Aorta (tissue), 5 donors: ENCODE results near the gene GNG4. TPM values are rescaled to one million over a fixed set of nuclear protein-coding genes. Genes with fewer than 3 reads are reported as not detected.

Source experiments
- ATAC-seq: fragments of 200-7000 bp; cut with Tn5 transposase; one replicate; pipeline ENCODE4 v1.9.1; 2022; ENCODE audit warnings: moderate library complexity; ENCODE audit not compliant: low FRiP score
- DNase-seq, 2 donors: peaks; one replicate each; pipeline ENCODE4 v3.0.0-alpha.2; 2020
- H3K27ac ChIP-seq, 2 donors: one replicate each; pipeline ENCODE4 v1.5.1; 2013; ENCODE audit warnings: low read length in 2 of 2, mild to moderate bottlenecking in 2 of 2, moderate library complexity in 2 of 2, control low read depth in 1 of 2, inconsistent platforms in 1 of 2, low read depth in 1 of 2
- H3K27me3 ChIP-seq, 2 donors: one replicate each; pipeline ENCODE4 v1.6.1; 2013; ENCODE audit warnings: control low read depth in 1 of 2, low read length in 1 of 2, mild to moderate bottlenecking in 1 of 2, moderate library complexity in 1 of 2; ENCODE audit not compliant: insufficient read depth in 2 of 2, control insufficient read depth in 1 of 2
- H3K36me3 ChIP-seq, 2 donors: one replicate each; pipeline ENCODE4 v1.6.1; 2013; ENCODE audit warnings: control low read depth in 1 of 2, low read length in 1 of 2, mild to moderate bottlenecking in 1 of 2; ENCODE audit not compliant: insufficient read depth in 2 of 2, control insufficient read depth in 1 of 2
- H3K4me1 ChIP-seq, 2 donors: one replicate each; pipeline ENCODE4 v1.6.1; 2013; ENCODE audit warnings: low read length in 2 of 2, control low read depth in 1 of 2, mild to moderate bottlenecking in 1 of 2, moderate library complexity in 1 of 2; ENCODE audit not compliant: insufficient read depth in 2 of 2, control insufficient read depth in 1 of 2
- H3K4me3 ChIP-seq, 2 donors: one replicate each; pipeline ENCODE4 v1.5.1; 2013; ENCODE audit warnings: low read length in 2 of 2, control low read depth in 1 of 2, mild to moderate bottlenecking in 1 of 2
- H3K9me3 ChIP-seq: one replicate; pipeline ENCODE4 v1.6.1; 2013; ENCODE audit warnings: mild to moderate bottlenecking, low read length; ENCODE audit not compliant: control insufficient read depth
- WGBS, 2 donors: extraction: QIAGEN DNeasy Blood & Tissue Kit; methylation state at CpG; one replicate each; pipeline ENCODE4 v1.1.7; 2013; 5-methylcytosine and 5-hydroxymethylcytosine counted together
- intact Hi-C, 2 donors: fragments of 100-400 bp; cut with DNase I; formaldehyde crosslinking; loops; one replicate each; pipeline versions ENCODE4 v1.14.2 to v1.15.0; 2022
- polyA plus RNA-seq, 2 donors: library from polyadenylated mRNA; stranded (reverse); fragments of 200-250 nt; gene quantifications; one replicate each; pipeline ENCODE4 v1.2.3, GENCODE V29; 2013
- total RNA-seq, 2 donors: library from RNA; stranded (reverse); fragmentation: NEBNext Ultra II Directional; extraction: Animal tissue kit (Norgen Biotek cat#: 25700); gene quantifications; one replicate each; pipeline ENCODE4 v1.2.1, GENCODE V29; 2021
- donor health status: healthy with polysubstance abuse.
- donor health status: Bipolar disorder and iron deficiency.
- donor health status: DM: no; HTN: no; CAD: no.
- donor health status: DM: no; HTN: no; CAD: no.
- donor health status: DM: yes; HTN: yes; CAD: no.

Gene GNG4
- total and polyA plus RNA-seq, 4 donors: 0.23 to 4.4 (median 0.62) TPM

DNA sequence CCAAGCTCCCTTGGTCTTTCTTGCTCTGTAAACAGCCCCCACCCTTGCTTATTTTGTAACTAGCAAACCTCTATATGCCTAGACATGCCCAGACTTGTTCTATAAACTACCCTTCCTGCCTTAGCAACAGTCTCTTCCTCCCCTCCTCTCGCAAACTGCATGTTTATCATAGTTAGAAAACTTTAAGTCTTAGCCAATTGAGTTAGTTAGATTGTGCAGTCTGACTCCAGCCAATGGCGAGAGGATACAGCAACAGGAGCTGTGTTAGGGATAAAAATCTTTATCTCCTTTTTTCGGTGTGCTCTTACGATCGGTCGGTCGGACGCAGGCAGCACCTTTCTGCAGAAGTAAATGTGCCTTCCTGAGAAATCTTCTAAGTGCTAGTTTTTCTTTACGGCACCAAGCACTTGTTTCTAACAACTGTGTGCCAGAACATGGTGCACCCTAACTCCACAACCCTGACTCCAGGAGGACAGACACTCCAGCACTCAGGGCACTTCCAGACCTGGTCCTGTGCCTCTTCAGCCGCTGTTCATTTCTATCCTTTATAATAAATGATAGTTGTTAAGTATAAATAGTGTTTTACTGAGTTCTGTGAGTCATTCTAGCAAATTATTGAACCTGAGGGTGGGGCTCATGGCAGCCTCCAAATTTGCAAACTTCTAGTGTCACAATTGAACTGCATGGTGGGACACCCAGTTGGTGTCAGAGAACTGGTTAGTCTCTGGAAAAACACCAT is 25.7 kb upstream of the GNG4 start:
- Histone ChIP-seq H3K4me1 (no peaks in the 10 kb centered on the region), H3K36me3 (peaks cover 14 to 17% of the 10 kb centered on the region in 2 donors), H3K27me3 (no peaks in the 10 kb centered on the region), H3K4me3 (no peak overlapping the region), H3K9me3 (peaks cover 8% of the 10 kb centered on the region), H3K27ac (no peak overlapping the region)
- 97 to 98% methylated on average over 10 of the region's 10 CpGs for WGBS, 2 donors
- intact Hi-C loops: no loop called here
- ATAC-seq (no peak), DNase-seq (no peak)

DNA sequence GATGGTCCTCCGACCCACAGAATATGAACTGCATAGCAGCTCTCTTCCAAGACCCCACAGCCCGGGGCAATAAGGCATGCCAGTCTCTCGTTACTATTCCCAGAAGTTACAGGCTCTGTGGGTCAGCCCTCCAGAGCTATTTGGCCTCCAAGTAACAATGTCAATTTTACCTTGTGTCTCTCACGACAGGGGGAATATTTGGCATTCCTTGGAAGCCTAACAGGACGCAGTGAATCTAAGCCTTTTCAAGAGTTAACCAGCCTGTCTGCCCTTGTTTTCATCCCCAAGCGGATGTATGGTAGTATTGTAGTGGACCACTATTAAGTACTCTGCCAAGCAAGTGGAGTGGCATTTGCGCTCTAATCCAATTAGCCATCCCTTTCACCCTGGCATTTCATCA is 24.4 kb upstream of the GNG4 start:
- no peak for ATAC-seq
- 69 to 73% methylated on average over 7 of the region's 7 CpGs for WGBS, 2 donors
- H3K36me3 ChIP-seq: peaks cover 16 to 19% of the 10 kb centered on the region in 2 donors

GRCh38 chr1:235671992-235672391 is 22.4 kb upstream of the GNG4 start:
- WGBS, 2 donors: 90 to 95% methylated on average over 1 of the region's 1 CpG
- Histone ChIP-seq H3K36me3 (peaks cover 16 to 19% of the 10 kb centered on the region in 2 donors), H3K27ac (no peak overlapping the region), H3K4me1 (no peaks in the 10 kb centered on the region), H3K9me3 (peaks cover 14% of the 10 kb centered on the region), H3K27me3 (no peaks in the 10 kb centered on the region), H3K4me3 (no peak overlapping the region)
- intact Hi-C loops: no loop called here
- ATAC-seq (no peak), DNase-seq (no peak)

More for the DNA sequence above, 24.4 kb upstream of the GNG4 start:
- Histone ChIP-seq H3K4me1 (no peaks in the 10 kb centered on the region), H3K9me3 (peaks cover 14% of the 10 kb centered on the region), H3K4me3 (no peak overlapping the region), H3K27me3 (no peaks in the 10 kb centered on the region), H3K27ac (no peak overlapping the region)
- no peak for DNase-seq
- intact Hi-C loops: no loop called here

DNA sequence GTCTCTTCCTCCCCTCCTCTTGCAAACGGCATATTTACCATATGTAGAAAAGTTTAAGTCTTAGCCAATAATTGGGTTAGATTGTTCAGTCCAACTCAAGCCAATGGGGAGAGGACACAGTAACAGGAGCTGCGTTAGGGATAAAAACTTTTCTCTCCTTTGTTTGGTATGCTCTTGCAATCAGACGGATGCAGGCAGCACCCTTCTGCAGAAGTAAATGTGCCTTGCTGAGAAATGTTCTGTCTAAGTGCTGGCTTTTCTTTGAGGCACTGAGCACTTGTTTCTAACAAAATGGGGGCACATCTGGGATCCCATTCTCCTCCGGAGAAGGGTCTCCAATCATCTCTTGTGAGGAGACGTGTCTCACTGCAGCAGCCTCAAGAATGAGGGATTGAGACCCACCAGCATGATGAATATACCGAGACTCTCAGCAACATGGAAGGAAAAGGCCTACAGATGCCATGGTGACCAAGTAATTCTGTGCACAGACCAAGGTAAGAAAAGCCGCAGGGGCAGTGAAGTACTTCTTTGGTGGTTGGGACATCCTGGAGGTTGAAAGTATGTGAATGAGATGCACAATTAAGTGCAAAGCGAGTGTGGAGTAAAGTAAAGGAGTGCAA is 20.7 kb upstream of the GNG4 start:
- ATAC-seq (no peak), DNase-seq (no peak)
- Histone ChIP-seq H3K4me3 (no peak overlapping the region), H3K36me3 (peaks cover 10 to 13% of the 10 kb centered on the region in 2 donors), H3K27me3 (no peaks in the 10 kb centered on the region), H3K4me1 (no peaks in the 10 kb centered on the region), H3K27ac (no peak overlapping the region), H3K9me3 (peaks cover 10% of the 10 kb centered on the region)
- intact Hi-C loops: no loop called here
- 96 to 98% methylated on average over 8 of the region's 8 CpGs for WGBS, 2 donors

- ATAC-seq (no peak), DNase-seq (no peak)
- Histone ChIP-seq H3K4me1 (no peaks in the 10 kb centered on the region), H3K9me3 (peaks cover 10% of the 10 kb centered on the region), H3K36me3 (peaks cover 11 to 12% of the 10 kb centered on the region in 2 donors), H3K4me3 (no peak overlapping the region), H3K27ac (no peak overlapping the region), H3K27me3 (no peaks in the 10 kb centered on the region)
- 94 to 97% methylated on average over 3 of the region's 3 CpGs for WGBS, 2 donors
- intact Hi-C loops: no loop called here
Observed at GRCh38 chr1:235669277-235669676, 19.7 kb upstream of the GNG4 start.

DNA sequence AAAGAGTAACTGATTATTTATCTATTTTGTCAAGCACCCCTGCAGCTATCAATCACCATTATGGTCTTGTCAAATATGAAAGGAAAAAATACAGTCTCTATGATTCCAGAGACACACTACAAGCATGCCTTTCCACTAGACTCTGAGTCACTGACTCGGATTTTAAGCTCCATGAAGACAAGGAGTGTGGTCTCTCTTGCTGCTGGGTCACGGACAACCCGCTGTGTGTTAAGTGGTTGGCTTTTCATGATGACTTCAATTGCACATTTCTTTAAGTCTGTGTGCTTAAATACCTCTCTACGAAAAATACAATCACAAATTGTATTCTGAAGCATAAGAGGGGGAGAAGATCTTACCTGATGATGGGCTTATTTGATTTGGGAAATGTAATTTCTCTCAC is 14.0 kb upstream of the GNG4 start:
- Histone ChIP-seq H3K9me3 (no peaks in the 10 kb centered on the region), H3K27ac (no peak overlapping the region), H3K4me3 (no peak overlapping the region), H3K36me3 (peaks cover 0 to 7% of the 10 kb centered on the region in 2 donors), H3K27me3 (no peaks in the 10 kb centered on the region), H3K4me1 (no peaks in the 10 kb centered on the region)
- intact Hi-C loops: no loop called here
- DNase-seq: no peak
- ATAC-seq: no peak
- 90 to 92% methylated on average over 4 of the region's 4 CpGs for WGBS, 2 donors

DNA sequence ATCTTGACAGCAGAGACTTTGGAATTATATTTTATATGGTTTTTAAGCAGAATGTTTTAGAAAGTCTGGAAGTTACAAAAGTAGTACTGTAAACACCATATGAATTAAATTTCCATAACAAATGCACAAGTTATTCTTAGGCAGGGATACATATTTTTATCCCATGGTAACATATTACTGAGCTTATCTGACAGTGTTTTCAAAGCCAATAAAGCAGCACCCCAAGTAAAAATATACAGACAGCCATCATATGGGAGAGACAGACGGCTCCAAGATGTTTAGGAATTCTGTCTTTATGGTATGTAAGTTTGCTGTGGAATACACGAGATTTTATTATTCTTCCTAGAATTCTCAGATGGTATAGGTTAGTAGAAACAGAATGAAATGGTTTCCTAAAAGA is 12.0 kb upstream of the GNG4 start:
- peaks cover 0 to 7% of the 10 kb centered on the region in 2 donors for H3K36me3 ChIP-seq
- WGBS, 2 donors: 29 to 46% methylated on average over 2 of the region's 2 CpGs

DNA sequence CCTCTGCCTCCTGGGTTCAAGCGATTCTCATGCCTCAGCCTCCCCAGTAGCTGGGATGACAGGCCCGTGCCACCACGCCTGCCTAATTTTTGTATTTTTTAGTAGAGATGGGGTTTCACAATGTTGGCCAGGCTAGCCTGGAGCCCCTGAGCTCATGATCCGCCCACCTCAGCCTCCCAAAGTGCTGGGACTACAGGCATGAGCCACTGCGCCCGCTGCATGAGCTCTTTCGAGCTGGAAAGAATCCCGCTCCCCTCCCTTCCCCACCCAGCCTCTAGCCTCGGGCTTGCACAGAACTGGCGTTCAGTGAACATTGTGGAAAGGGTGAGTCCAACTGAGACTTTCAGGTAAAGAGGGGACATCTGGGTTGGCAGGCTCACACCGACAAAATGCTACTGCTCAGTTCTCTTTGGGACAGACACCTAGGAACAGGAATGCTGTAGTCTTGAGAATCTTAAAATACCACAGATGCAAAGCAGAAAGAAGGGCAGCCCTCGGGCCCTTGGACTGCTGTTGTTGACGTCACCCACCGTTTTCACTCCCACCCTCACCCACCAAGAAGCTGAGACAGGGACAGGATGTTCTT is 9.7 kb upstream of the GNG4 start:
- Histone ChIP-seq H3K27ac (no peak overlapping the region), H3K27me3 (no peaks in the 10 kb centered on the region), H3K4me1 (no peaks in the 10 kb centered on the region), H3K9me3 (no peaks in the 10 kb centered on the region), H3K36me3 (peaks cover 0 to 5% of the 10 kb centered on the region in 2 donors), H3K4me3 (no peak overlapping the region)
- WGBS, 2 donors: 90 to 91% methylated on average over 14 of the region's 14 CpGs
- intact Hi-C loops: no loop called here
- DNase-seq: no peak
- ATAC-seq: no peak

More for the DNA sequence above, 12.0 kb upstream of the GNG4 start:
- Histone ChIP-seq H3K27me3 (no peaks in the 10 kb centered on the region), H3K9me3 (no peaks in the 10 kb centered on the region), H3K27ac (no peak overlapping the region), H3K4me3 (no peak overlapping the region), H3K4me1 (no peaks in the 10 kb centered on the region)
- intact Hi-C loops: no loop called here
- ATAC-seq (no peak), DNase-seq (no peak)
